GM19463 (cell line): ENCODE data around the gene POR.
"Not testable (repeated sequence)": the region's sequence is repeated elsewhere in the genome, so short reads cannot be mapped to it uniquely, and the experiment has no call there.

Experiments
- ATAC-seq: cut with Tn5 transposase; IDR thresholded peaks from one replicate; pipeline ENCODE4 v1.9.1; 2021; ENCODE audit warnings: mild to moderate bottlenecking, moderate library complexity; ENCODE audit not compliant: unreplicated experiment

POR gene

GRCh38 chr7:75914655-75915415 lies at the start of gene POR:
Gene POR (plus strand): TSS chr7:75915155. CDS start chr7:75954002, 38,847 bp downstream.
- ATAC-seq, result peak; percentile 92

- no peak for ATAC-seq
These were observed 48.9 kb upstream of the POR start for GRCh38 chr7:75866114-75866488.

GRCh38 chr7:75866489-75867389 lies 48.2 kb upstream of the POR start:
- peak; percentile 45 for ATAC-seq

GRCh38 chr7:75867390-75867717 lies 47.6 kb upstream of the POR start:
- ATAC-seq, result no peak

- ATAC-seq, result no peak
These were observed 46.8 kb upstream of the POR start for GRCh38 chr7:75868153-75868552.

GRCh38 chr7:75869776-75870379 lies 45.1 kb upstream of the POR start:
- no peak for ATAC-seq

GRCh38 chr7:75870557-75871161 lies 44.3 kb upstream of the POR start:
- ATAC-seq, result no peak

GRCh38 chr7:75872073-75872782 lies 42.7 kb upstream of the POR start:
- ATAC-seq, result no peak

- not testable (repeated sequence) for ATAC-seq
These were observed 40.8 kb upstream of the POR start for GRCh38 chr7:75874180-75874579.

- no peak for ATAC-seq
These were observed 39.6 kb upstream of the POR start for GRCh38 chr7:75875113-75876080.

- ATAC-seq, result no peak
These were observed 38.7 kb upstream of the POR start for GRCh38 chr7:75876126-75876881.

- ATAC-seq, result peak; percentile 38
These were observed 36.6 kb upstream of the POR start for GRCh38 chr7:75878312-75878768.

GRCh38 chr7:75878769-75879611 lies 36.0 kb upstream of the POR start, which contains the start of gene RHBDD2:
Gene RHBDD2 (plus strand): TSS chr7:75879034. CDS start chr7:75879083, 49 bp downstream.
- ATAC-seq, result peak; percentile 98

- ATAC-seq, result no peak
These were observed 35.2 kb upstream of the POR start for GRCh38 chr7:75879771-75880184.

GRCh38 chr7:75880242-75880641 lies 34.7 kb upstream of the POR start:
- ATAC-seq, result no peak

GRCh38 chr7:75881436-75882095 lies 33.4 kb upstream of the POR start:
- no peak for ATAC-seq

GRCh38 chr7:75883265-75883824 lies 31.6 kb upstream of the POR start:
- not testable (repeated sequence) for ATAC-seq
